ENCODE results near the gene ASTN2.

- no peak for TF ChIP-seq RCOR1 (conservative IDR thresholded peaks at IDR 0.05; ENCODE audit: low read depth, low read length)
- no peak for TF ChIP-seq SREBF2 (IDR thresholded peaks at IDR 0.05; ENCODE audit: low read length)
- TF ChIP-seq NKRF (conservative IDR thresholded peaks at IDR 0.05): no peak
- no peak for TF ChIP-seq CTCF (IDR thresholded peaks at IDR 0.05 in 2 of 3, conservative IDR thresholded peaks at IDR 0.05 in 1 of 3; ENCODE audit: control insufficient read depth in 2 of 3, extremely low read depth in 1 of 3, insufficient read depth in 1 of 3, low read depth in 3 of 3, low read length in 3 of 3)
- TF ChIP-seq ZNF207 (IDR thresholded peaks at IDR 0.05; ENCODE audit: borderline replicate concordance): no peak
- TF ChIP-seq POLR2AphosphoS5 (IDR thresholded peaks at IDR 0.05; ENCODE audit: low read length): no peak
- no peak for TF ChIP-seq EZH2 (IDR thresholded peaks at IDR 0.05; ENCODE audit: borderline replicate concordance, control insufficient read depth, low read depth, low read length)
- no peak for TF ChIP-seq CREB1 (IDR thresholded peaks at IDR 0.05; ENCODE audit: low read depth)
Observed at GRCh38 chr9:116616304-116616914, 798.4 kb downstream of the ASTN2 start.
